SKM-1 (cell line): ENCODE data around the gene APOE.
"Not testable (repeated sequence)": the region's sequence is repeated elsewhere in the genome, so short reads cannot be mapped to it uniquely, and the experiment has no call there.

Experiments used
- DNase-seq: peaks from one replicate; lab custom pipeline; 2025; ENCODE audit not compliant: unreplicated experiment; lab: John Stamatoyannopoulos, UW

Gene APOE

DNA sequence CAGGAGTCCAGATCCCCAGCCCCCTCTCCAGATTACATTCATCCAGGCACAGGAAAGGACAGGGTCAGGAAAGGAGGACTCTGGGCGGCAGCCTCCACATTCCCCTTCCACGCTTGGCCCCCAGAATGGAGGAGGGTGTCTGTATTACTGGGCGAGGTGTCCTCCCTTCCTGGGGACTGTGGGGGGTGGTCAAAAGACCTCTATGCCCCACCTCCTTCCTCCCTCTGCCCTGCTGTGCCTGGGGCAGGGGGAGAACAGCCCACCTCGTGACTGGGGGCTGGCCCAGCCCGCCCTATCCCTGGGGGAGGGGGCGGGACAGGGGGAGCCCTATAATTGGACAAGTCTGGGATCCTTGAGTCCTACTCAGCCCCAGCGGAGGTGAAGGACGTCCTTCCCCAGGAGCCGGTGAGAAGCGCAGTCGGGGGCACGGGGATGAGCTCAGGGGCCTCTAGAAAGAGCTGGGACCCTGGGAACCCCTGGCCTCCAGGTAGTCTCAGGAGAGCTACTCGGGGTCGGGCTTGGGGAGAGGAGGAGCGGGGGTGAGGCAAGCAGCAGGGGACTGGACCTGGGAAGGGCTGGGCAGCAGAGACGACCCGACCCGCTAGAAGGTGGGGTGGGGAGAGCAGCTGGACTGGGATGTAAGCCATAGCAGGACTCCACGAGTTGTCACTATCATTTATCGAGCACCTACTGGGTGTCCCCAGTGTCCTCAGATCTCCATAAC lies at the start of gene APOE:
TSS of gene APOE (plus strand) at position 360 of the 724 bp plus-strand sequence. CDS start 829 bp downstream, outside the sequence.
- DNase-seq: no peak

- peak; percentile 21 for DNase-seq
These were observed 49.0 kb upstream of the APOE start for GRCh38 chr19:44856421-44857083.

- no peak for DNase-seq
These were observed 47.8 kb upstream of the APOE start for GRCh38 chr19:44857837-44858236.

DNA sequence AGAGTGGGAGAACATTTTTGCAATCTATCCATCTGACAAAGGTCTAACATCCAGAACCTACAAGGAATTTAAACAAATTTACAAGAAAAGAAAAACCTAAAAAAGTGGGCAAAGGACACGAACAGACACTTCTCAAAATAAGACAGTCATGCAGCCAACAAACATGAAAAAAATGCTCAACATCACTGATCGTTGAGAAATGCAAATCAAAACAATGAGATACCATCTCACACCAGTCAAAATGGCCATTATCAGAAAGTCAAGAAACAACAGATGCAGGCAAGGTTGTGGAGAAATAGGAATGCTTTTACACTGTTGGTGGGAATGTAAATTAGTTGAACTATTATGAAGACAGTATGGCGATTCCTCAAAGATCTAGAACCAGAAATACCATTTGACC lies 44.0 kb upstream of the APOE start:
- DNase-seq: not testable (repeated sequence)

GRCh38 chr19:44863990-44864389 lies 41.6 kb upstream of the APOE start:
- DNase-seq: no peak

GRCh38 chr19:44865196-44865767 lies 40.3 kb upstream of the APOE start:
- no peak for DNase-seq

GRCh38 chr19:44866664-44867063 lies 38.9 kb upstream of the APOE start:
- no peak for DNase-seq

GRCh38 chr19:44867578-44867977 lies 38.0 kb upstream of the APOE start:
- no peak for DNase-seq

- DNase-seq: no peak
These were observed 35.7 kb upstream of the APOE start for GRCh38 chr19:44869733-44870470.

DNA sequence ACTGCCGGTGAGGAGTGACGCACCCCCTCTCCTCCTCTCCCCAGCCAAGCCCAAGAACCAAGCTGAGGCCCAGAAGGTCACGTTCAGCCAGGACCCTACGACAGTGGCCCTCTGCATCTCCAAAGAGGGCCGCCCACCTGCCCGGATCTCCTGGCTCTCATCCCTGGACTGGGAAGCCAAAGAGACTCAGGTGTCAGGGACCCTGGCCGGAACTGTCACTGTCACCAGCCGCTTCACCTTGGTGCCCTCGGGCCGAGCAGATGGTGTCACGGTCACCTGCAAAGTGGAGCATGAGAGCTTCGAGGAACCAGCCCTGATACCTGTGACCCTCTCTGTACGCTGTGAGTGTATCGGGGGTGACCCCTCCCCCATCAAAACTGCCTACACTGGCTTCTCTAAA lies 33.8 kb upstream of the APOE start:
- no peak for DNase-seq

DNA sequence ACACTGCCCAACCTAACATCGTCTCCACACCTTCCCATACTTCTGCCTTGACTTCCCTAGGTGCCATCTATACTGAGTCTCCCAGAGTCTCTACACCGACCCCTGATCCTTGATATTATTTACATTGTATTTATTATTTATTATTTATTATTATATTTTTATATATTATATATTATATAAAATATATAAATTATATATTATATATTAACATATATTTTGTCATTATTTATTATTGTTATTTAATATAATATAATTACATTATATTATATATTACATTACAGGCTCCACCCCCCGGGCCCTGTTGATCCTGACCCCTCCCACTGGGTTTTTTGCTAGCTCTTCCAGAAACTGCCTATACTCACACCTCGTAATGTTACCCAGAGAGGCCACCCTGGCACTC lies 32.9 kb upstream of the APOE start:
- DNase-seq: no peak

GRCh38 chr19:44874317-44874716 lies 31.3 kb upstream of the APOE start:
- no peak for DNase-seq

DNA sequence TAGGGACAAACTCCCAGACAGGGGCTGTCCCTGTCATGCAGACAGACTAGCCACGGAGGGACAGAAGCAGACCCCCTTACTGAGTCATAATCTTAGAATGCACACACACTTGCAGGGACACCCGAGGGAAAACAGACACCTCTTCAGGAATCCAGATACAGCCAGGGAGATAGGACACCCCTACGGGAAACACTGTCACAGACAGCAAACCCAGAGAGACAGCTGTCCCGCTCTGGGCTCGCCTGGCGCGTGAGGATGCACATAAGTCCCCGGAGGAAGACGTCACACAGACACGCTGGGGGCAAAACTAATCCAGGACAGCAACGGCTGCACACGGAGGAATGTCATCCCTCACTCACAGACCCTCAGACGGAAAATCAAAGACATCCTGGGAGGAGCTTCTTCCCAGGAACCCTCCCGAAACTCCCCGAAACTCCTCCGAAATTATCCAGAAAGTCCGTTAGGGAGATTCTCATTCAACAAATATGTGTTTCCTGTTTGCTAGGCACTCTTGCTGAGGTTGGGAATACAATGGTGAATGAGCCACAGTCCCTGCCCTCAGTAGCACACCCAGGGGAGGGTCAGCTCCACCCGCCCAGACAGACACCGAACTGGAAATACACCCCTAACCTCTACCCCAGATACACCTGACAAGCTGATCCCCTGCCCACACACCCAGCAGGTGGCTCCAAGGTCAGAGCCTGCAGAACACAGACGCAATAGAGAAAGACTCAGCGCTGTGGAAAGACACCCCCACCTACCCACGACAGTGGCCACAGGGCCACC lies 29.7 kb upstream of the APOE start:
- DNase-seq: no peak

- DNase-seq: no peak
These were observed 28.6 kb upstream of the APOE start for GRCh38 chr19:44876930-44877535.

DNA sequence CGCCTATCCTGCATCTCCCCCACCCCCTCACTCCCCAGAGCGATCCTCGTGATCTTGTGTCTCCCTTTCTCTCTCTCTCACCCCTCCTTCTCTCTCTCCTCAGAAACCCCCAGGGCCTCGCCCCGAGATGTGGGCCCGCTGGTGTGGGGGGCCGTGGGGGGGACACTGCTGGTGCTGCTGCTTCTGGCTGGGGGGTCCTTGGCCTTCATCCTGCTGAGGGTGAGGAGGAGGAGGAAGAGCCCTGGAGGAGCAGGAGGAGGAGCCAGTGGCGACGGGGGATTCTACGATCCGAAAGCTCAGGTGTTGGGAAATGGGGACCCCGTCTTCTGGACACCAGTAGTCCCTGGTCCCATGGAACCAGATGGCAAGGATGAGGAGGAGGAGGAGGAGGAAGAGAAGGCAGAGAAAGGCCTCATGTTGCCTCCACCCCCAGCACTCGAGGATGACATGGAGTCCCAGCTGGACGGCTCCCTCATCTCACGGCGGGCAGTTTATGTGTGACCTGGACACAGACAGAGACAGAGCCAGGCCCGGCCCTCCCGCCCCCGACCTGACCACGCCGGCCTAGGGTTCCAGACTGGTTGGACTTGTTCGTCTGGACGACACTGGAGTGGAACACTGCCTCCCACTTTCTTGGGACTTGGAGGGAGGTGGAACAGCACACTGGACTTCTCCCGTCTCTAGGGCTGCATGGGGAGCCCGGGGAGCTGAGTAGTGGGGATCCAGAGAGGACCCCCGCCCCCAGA lies 27.3 kb upstream of the APOE start:
- DNase-seq: no peak

- DNase-seq: no peak
These were observed 26.1 kb upstream of the APOE start for GRCh38 chr19:44879309-44880065.

- DNase-seq: no peak
These were observed 23.5 kb upstream of the APOE start for GRCh38 chr19:44882063-44882462.

DNA sequence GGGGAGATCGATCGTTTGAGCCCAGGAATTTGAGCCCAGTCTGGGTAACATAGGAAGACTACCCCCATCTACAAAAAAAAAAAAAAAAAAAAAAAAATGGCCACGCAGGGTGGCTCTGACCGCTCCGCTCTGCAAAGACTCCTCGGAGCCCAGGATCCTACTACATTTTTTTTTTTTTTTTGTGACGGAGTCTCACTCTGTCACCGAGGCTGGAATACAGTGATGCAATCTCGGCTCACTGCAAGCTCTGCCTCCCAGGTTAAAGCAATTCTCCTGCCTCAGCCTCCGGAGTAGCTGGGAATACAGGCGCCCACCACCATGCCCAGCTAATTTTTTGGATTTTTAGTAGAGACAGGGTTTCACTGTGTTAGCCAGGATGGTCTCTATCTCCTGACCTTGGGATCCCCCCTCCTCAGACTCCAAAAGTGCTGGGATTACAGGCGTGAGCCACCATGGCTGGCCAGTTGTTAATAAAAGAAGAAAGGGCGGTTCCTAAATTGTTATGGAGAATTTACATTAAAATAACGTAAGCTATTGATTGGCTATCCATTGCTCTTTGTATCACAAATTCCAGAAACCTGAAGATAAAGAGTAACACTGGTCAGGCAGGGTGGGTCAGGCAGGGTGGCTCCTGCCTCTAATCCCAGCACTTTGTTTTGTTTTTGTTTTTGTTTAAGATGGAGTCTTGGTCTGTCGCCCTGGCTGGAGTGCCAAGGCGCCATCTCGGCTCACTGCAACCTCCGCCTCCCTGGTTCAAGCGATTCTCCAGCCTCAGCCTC lies 22.8 kb upstream of the APOE start:
- not testable (repeated sequence) for DNase-seq
